ENCODE results near the gene GRIK4. TPM values are rescaled to one million over a fixed set of nuclear protein-coding genes. Genes with fewer than 3 reads are reported as not detected.
A peak's percentile ranks its signal among the peaks of the same experiment; 100 is the strongest.
"Not testable (repeated sequence)": the region's sequence is repeated elsewhere in the genome, so short reads cannot be mapped to it uniquely, and the experiment has no call there.

The GRIK4 gene
- total RNA-seq, 1 donor from 2014 or later = not detected

DNA sequence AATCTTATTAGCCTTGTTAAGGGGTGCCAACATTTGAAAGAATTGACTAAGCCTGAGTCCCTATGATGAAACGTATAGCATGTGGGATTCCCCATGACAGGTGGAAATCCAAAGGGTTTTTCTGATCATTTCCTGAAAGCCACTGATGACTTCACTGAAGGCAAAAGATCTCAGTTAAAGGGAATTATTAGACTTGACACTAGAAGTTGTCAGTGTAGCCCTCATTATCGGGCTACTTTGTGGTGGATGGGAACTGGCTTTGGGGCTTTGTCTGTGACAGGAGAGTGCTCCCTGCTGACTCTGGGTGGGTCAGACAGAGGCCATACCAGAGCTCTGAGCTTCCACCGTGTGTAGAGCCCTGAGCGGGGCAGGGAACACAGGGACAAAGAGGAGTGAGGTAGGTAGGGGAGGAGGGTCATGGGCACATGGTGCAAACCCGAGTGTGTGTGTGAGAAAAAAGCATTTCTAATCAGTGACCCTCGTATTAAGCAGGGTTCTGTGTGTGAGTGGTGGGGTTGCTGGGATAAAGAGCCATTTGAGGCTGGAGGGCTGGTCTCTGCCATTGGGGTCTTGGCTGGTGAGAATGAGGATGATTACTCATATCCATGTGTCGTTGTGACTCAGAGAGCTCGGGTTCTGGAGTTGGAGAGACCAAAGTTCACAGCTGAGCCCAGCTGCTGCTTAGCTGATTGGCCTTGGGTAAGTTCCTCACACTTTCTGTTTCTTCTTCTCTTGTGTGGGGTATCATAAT is 101.1 kb downstream of the GRIK4 start:
- DNase-seq (ENCODE audit: missing footprints) (no peak), ATAC-seq (peak; percentile 53)
- intact Hi-C loops (cut with DNase I) = no loop called here

DNA sequence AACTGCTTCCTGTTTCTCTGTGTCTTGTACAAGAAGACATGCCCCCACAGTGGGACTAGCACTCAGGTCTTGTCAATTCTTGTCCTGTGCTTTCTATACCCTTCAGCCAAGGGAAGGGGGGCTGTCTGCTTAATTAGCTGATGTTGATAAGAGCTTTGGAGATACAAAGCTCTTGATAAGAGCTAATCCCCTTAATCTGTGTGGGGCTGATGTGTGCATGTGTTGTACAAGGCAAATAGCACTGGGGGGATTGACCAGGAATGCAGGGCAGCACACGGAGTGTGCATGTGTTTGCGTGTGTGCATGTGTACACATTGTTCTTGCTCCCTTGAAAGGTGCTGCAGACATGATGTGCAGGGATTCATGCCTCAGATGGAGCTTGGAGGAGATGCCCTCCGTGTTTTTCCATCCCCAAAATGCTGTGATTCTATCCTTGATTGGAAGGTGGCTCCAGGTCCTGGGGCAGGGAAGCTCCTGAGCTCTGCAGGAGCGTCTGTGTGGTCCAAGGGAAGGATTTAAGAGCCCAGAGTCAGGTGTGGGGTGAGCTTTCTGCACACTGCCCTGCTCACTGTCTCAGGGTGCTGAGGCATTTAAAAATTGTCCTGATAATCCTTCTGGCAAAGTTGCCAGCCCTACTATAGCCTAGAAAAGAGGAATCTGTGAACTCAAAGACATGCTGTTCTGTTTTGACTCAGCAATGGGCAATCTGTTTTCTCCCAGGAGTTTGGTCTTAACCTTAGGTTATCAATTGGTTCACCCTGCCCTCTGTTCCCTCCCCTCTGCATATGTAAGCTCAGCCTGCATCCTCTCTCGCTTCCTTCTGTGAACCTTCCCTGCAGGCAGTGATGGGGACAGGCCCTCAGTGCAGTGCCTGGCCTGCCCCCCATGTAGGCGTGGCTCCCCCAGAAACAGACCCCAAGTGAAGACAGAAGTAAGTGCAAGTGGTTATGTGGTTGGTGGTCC is 102.0 kb downstream of the GRIK4 start:
- DNase-seq (ENCODE audit: missing footprints) (no peak), ATAC-seq (no peak)
- intact Hi-C loops (cut with DNase I) = no loop called here

DNA sequence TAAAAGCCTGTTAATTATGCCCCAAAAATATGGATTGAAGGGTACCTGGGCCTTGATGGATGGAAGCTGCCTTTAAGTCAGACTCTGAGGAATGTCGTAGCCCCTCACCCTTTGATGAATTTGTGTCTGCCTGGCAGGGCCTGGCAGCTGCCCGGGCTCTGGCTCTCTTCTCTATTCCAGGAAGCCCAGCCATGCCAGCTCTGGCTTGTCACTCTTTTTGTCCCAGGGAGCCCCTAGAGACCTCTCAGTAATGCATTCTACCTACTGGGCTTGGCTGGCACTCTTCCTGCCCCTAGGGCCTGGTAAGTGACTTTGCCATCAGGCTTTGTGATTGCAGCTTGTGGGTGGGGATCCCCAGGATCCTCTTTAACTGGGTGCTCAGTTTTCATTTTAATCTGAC is 103.8 kb downstream of the GRIK4 start:
- ATAC-seq (no peak), DNase-seq (ENCODE audit: missing footprints) (no peak)
- intact Hi-C loops (cut with DNase I) = no loop called here

DNA sequence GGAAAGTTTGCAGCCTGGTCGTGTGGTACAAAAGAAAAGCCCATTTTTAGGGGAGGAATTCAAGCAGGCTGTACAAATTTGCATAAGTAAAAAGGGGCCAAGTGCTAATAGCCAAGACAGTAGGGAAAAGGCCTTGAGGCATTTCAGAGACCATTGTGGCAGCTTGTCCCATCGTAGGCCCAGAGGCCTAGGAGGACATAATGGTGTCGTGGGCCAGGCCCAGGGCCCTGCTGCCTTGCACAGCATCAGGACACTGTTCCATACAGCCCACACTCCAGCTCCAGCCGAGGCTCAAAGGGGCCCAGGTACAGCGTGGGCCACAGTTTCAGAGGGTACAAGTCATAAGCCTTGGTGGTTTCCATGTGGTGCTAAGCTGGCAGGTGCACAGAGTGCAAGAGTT is 106.9 kb downstream of the GRIK4 start:
- intact Hi-C loops (cut with DNase I) = no loop called here
- DNase-seq (ENCODE audit: missing footprints) (no peak), ATAC-seq (no peak)

DNA sequence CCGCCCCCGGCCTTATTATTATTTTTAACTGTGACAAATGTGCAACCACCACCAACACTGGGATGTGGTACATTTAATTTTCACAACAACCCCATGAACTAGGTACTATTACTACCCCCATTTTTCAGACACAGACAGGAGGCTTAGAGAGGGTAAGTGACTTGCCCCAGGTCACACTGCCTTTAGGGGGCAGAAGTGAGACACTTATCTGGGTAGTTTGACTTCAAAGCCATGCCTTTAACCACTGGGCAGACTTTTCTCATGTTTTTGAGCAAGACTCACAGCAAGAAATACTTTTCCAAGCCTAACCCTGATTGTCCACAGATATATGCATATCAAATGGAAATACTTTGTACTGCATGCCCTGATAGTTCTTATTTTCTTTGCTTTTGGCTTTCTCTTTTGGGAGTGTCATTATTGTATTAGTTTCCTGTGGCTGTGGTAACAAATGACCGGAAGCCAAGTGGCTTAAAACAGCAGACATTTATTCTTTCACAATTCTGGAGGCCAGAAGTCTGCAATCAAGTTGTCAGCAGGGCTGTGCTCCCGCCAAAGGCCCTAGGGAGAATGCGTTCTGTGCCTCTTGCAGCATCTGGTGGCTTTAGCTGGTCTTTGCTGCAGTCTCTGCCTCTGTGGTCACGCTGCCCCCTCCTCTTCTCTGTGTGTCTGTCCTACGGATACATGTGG is 110.8 kb downstream of the GRIK4 start:
- ATAC-seq (peak; percentile 82), DNase-seq (ENCODE audit: missing footprints) (no peak)
- intact Hi-C loops (cut with DNase I) = no loop called here

DNA sequence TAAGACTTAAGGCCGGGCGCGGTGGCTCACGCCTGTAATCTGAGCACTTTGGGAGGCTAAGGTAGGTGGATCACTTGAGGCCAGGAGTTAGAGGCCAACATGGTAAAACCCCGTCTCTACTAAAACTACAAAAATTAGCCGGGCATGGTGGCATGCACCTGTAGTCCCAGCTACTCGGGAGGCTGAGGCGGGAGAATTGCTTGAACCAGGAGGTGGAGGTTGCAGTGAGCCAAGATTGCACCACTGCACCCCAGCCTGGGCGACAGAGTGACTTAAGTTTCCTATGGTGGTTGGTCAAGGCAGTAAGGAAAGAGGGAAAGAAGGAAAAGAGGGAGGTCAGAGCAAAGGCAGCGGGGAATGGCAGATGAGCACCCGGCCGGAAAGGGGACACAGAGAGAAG is 113.4 kb downstream of the GRIK4 start:
- ATAC-seq; intact Hi-C loops (cut with DNase I): not testable (repeated sequence)
- peak; percentile 57 for DNase-seq (ENCODE audit: missing footprints)

DNA sequence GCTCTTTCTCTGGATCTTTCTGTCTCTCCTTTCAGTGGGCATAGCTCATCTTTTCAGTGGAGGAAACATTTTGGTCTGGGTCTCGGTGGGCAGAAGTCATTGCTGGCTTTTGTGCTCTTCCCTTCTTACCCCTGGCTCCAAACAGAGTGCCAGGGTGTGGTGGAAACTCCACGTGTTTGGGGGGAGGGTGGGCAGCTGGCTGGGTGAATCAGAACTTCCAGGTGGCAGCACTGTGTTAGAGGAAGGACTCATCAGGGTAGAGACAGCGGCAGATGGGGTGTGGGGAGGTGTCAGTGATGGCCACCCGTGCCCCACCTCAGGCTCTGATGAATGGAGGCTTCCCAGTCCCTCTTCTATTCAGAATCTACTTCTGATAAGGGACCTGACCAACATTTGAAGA is 114.0 kb downstream of the GRIK4 start:
- intact Hi-C loops (cut with DNase I) = no loop called here
- no peak for DNase-seq (ENCODE audit: missing footprints)
- ATAC-seq = no peak

DNA sequence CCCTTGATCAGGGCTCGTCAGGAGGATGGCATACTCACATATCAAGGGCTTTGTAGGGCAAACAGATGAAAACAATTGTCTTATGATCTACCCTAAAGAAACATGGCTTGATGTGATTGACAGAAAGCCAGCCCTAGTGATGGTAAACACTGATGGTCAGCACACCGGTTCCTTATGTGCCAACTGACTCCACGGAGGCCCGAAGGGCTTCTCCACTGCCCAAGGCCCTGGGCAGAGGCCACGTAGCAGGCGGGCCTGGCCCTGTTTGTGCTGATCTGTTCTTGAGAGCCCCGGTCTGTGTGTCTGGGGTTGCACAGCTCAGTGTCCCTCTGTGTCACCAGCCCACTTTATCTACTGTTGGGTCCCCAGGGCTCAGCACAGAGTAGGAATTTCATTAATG is 115.2 kb downstream of the GRIK4 start:
- DNase-seq (ENCODE audit: missing footprints) (no peak), ATAC-seq (no peak)
- intact Hi-C loops (cut with DNase I) = no loop called here

DNA sequence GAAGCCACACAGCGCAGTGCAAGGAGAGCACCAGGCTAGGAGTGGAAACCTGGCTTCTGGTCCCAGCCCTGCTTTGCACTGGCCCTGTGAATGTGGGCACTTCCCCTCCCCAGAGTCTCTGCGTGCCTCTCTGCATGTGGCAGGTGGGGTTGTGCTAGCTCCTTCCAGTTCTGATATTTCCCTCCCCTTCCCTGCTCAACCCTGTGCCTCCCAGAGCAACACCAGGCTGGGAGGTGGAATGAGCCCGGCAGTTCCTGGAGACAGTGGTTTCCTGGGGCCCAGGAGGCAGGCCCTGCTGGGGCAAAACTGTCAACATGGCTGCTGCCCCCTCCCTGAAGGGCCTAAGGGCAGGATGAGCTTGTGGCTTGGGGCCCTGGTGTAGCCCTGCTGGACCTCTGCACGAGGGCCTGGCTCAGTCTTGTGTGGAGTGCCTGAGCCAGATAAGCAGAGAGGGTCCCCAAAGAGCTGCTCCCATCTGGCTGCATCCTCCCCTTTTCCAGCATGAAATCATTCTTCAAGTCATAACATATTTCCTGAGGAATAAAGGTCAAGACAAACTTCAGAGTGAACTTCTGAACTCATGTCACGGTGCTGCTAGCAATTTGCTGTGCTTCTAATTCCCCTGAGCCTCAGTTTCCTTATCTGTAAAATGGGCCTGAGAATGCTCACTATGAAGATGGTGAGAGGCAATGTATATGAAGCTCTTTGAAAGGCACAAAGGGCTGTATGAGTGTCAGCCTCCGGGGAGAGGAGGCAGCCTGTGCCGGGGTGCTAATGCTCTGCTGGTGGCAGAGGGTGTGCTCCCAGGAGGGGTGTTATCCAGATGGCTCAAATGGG is 116.0 kb downstream of the GRIK4 start:
- peak; percentile 58 for ATAC-seq
- intact Hi-C loops (cut with DNase I) = no loop called here
- DNase-seq (ENCODE audit: missing footprints) = no peak

DNA sequence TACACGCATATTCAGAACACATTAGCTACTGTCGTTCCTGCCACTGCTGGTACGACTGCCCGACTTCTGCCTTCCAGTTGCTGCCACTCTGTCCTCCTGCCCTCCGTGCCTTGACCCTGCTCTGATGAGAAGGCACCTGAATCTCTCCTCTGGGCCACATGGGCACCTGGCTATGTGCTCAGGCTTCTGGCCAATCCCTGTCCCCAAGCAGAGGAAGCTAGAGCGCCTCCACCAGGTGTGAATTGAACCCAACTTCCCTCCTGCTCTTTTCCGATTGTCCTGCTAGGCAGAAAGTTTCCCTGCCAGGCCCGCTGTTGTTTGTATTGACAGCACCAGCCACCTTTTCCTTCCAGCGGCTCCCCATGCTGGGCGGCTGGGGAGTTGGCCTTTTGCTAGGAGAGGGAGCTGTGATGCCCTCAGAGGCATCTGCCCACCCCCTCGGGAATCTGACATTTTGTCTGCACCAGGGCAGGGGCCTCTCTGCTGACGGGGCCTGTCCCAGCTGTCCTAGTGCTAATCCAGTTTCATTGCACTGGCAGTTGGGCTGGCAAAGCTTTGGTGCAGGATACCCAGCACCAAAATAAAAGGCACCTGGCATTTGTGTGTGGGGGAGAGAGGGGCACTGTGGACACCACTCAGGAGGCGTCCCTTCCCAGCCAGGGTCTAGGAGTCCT is 118.0 kb downstream of the GRIK4 start:
- no peak for DNase-seq (ENCODE audit: missing footprints)
- no peak for ATAC-seq
- intact Hi-C loops (cut with DNase I) = no loop called here

DNA sequence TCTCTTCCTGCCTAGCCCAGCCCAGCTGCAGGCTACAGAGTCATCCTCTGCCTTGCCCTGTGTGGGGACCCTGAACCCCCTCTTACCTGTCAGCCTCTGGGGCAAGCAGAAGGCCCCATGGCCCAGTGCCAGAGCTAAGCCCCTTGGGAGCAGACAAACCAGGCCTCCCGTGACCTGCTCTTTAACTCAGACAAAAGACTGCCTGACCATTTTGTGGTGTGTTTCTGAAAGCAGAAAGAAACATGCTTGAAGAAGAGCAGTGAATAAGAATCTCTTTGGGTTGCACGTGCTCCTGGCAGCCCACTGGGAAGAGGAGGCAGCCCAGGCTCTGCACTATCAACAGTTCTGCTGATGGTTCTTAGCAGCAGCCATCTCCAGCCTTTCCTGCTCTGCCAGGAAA is 118.6 kb downstream of the GRIK4 start:
- ATAC-seq = no peak
- intact Hi-C loops (cut with DNase I) = no loop called here

DNA sequence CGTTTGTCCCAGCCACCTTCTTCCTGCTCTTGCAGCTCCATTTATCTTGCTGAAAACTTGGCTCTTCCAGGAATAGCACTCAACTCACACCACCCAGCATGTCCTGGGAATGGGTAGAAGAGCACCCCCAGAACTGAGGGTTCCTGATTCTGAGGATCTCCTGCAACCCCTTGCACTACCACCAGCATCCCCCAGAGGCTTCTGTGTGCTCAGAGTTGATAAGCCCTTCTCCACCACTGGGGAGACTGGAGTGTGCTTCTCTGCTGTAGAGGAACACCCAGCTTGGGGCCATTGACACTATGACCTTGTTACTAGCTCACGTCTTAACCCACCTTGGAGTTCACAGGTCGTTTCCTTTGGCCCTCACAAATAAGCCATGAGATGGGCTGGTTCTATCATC is 121.0 kb downstream of the GRIK4 start:
- ATAC-seq = no peak
- no peak for DNase-seq (ENCODE audit: missing footprints)
- intact Hi-C loops (cut with DNase I) = no loop called here

More for the DNA sequence above, 118.6 kb downstream of the GRIK4 start:
- DNase-seq (ENCODE audit: missing footprints) = no peak

DNA sequence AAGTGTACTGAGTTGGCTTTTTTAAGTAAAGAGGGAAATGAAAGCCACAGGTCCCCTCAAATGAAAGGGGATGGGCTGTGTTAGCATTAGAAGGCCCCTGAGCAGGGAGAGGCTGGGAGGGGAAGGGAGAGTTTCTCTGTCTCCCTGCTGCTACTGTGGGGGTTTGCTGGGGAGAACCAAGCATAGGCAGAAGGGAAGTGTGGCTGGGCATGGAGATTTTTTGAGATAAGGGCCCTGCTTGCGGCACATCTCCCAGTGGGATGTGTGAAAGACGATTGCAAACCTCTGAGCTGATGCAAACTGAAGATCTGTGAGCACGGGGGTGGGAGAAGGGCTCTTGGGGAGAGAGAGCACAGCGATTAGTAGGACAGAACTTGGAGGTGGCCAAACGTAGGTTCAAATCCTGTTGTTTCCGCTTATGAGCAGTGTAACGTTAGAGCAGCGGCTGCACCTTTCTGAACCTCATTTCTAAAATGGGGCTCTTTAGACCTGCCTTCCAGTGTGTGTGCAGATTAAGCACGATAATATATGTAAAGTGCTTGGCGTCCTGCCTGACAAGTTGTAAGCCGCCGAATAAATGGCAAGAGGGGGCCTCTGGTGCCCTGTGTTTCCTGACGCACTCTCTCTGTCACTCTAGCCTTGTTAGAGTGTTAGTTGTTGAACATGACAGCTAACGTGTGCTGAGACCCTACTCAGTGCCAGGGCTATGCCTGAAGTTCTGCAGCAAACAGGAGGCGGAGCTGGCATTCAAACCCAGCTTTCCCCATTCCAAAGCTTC is 122.3 kb downstream of the GRIK4 start:
- no peak for ATAC-seq
- intact Hi-C loops (cut with DNase I) = no loop called here
- no peak for DNase-seq (ENCODE audit: missing footprints)

DNA sequence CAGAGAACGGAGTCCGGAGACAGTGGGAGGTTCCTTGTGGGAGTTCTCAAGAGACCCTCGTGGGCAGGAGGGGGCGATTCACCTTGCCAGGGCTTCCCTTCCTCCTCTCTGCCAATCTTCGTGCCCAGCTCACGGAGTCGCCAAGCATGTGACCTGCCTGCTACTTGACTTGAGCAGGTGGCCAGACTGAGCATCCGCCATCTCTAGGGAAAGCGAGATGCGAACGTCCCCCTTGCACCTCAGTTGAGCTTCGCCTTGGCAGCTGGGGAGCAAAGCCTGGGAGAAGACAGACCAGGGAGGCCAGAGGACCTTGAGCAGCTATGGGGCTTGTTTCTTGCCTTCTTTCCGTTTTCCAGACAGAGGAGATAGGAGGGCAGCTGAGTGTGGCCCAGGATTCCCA is 123.2 kb downstream of the GRIK4 start:
- no peak for DNase-seq (ENCODE audit: missing footprints)
- ATAC-seq = no peak
- intact Hi-C loops (cut with DNase I) = no loop called here

DNA sequence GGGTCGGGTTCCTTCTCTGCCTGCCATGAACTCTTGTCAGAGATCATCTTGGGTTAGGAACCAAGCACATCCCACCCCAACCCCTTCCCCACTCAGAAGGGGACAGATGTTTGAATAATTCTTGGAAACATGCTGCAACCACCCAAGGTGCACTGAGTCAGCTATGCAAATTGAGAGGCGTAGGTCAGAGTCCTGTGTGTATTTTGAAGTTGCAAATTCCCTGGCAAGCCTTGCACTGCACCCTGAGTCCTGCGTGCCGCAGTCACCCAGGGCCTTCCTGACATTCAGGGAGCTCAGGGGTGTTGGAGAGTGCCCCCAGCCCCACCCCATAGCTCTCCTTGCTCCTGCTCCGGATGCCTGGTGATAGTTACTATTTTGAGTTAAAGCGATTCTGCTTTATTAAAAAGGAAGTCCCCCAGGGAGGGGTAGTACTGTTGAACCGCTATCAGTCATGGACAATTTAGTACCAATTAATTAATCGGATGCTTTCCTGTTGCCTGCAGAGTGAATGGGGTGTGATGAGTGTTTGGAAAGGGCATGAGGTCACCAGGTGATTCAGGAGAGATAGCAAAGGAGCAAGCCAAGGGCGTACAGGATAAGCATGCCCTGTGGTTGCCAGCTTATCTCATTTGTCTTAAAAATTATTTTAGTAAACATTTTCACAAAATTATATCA is 123.7 kb downstream of the GRIK4 start:
- intact Hi-C loops (cut with DNase I) = no loop called here
- ATAC-seq (no peak), DNase-seq (ENCODE audit: missing footprints) (no peak)

DNA sequence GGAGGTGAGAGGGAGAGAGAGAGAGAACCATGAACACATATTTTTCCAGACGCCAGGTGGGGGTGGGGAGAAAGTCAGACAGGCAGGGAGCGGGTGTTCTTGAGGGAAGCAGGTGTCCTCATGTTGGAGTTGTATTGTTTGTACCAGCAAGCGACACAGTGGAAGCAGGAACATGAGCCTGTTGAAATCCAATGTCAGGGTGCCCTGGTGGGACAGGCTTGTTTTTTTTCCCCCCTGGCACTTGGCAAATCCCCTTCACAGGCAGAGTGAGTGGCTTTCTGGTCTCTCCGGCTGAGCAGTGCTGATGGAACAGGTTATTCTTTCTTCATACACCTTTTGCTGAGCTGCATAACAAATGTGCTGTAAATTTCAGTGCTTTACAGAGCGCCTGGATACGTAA is 125.6 kb downstream of the GRIK4 start:
- ATAC-seq (no peak), DNase-seq (ENCODE audit: missing footprints) (no peak)
- intact Hi-C loops (cut with DNase I) = no loop called here
